ENCODE measurements around the gene MGAT5. TPM values are rescaled to one million over a fixed set of nuclear protein-coding genes. Genes with fewer than 3 reads are reported as not detected.
A peak's percentile ranks its signal among the peaks of the same experiment; 100 is the strongest.

MGAT5 gene
- total RNA-seq, 1 experiment from 2014 or later = 22.1 TPM

GRCh38 chr2:134457765-134458472 lies 204.0 kb downstream of the MGAT5 start:
- H3K27ac Mint-ChIP-seq (ENCODE audit: unreplicated experiment) = no peak overlapping the region
- Histone ChIP-seq H3K4me3 (ENCODE audit: low read depth, low read length) (no peak overlapping the region), H3K27me3 (replicated peaks; ENCODE audit: control insufficient read depth, insufficient read depth, low read length) (no peaks in the 10 kb centered on the region), H3K4me1 (peaks cover 3% of the 10 kb centered on the region; the same call in 1 of the 2 replicates), H3K36me3 (ENCODE audit: control insufficient read depth, insufficient read depth, low read length) (no peaks in the 10 kb centered on the region), H3K9me3 (no peaks in the 10 kb centered on the region)
- no peaks in the 10 kb centered on the region for H3K9me3 Mint-ChIP-seq (ENCODE audit: unreplicated experiment)
- H3K27me3 Mint-ChIP-seq (ENCODE audit: insufficient read depth, unreplicated experiment) = no peaks in the 10 kb centered on the region
- CTCF ChIA-PET = no interaction called here
- peaks cover 4% of the 10 kb centered on the region for H3K36me3 Mint-ChIP-seq (ENCODE audit: insufficient read depth, unreplicated experiment)
- H3K4me1 Mint-ChIP-seq (ENCODE audit: low read depth, unreplicated experiment) = no peaks in the 10 kb centered on the region
- no TSS peak for BruUV-seq (replicated peaks)
- POLR2A ChIA-PET = no interaction called here
- peak in 1 of 2 experiments; percentile 26 for DNase-seq
- H3K4me3 Mint-ChIP-seq (ENCODE audit: unreplicated experiment) = no peak overlapping the region
- intact Hi-C loops (cut with micrococcal nuclease; ENCODE audit: unreplicated experiment) = no loop called here
- TF ChIP-seq CTCF (IDR thresholded peaks at IDR 0.05; ENCODE audit: insufficient read depth in 1 of 2, low read depth in 1 of 2, low read length in 1 of 2, severe bottlenecking in 1 of 2, unreplicated experiment in 1 of 2) = no peak

- TF ChIP-seq CTCF (IDR thresholded peaks at IDR 0.05; ENCODE audit: insufficient read depth in 1 of 2, low read depth in 1 of 2, low read length in 1 of 2, severe bottlenecking in 1 of 2, unreplicated experiment in 1 of 2) = no peak
- no peaks in the 10 kb centered on the region for H3K9me3 ChIP-seq
- no peaks in the 10 kb centered on the region for H3K36me3 ChIP-seq (ENCODE audit: control insufficient read depth, insufficient read depth, low read length)
- no peaks in the 10 kb centered on the region for H3K27me3 ChIP-seq (replicated peaks; ENCODE audit: control insufficient read depth, insufficient read depth, low read length)
- H3K4me3 Mint-ChIP-seq (ENCODE audit: unreplicated experiment) = no peak overlapping the region
- no peak overlapping the region for H3K27ac Mint-ChIP-seq (ENCODE audit: unreplicated experiment)
- CTCF ChIA-PET = no interaction called here
- BruUV-seq (replicated peaks) = no TSS peak
- no peak overlapping the region for H3K4me3 ChIP-seq (ENCODE audit: low read depth, low read length)
- H3K36me3 Mint-ChIP-seq (ENCODE audit: insufficient read depth, unreplicated experiment) = peaks cover 4% of the 10 kb centered on the region
- H3K27me3 Mint-ChIP-seq (ENCODE audit: insufficient read depth, unreplicated experiment) = no peaks in the 10 kb centered on the region
- H3K4me1 ChIP-seq = no peaks in the 10 kb centered on the region; the same call in 1 of the 2 replicates
- no peaks in the 10 kb centered on the region for H3K4me1 Mint-ChIP-seq (ENCODE audit: low read depth, unreplicated experiment)
- no peaks in the 10 kb centered on the region for H3K9me3 Mint-ChIP-seq (ENCODE audit: unreplicated experiment)
- POLR2A ChIA-PET = no interaction called here
- intact Hi-C loops (cut with micrococcal nuclease; ENCODE audit: unreplicated experiment) = no loop called here
- no peak for DNase-seq
Observed at GRCh38 chr2:134458473-134458853, 204.6 kb downstream of the MGAT5 start.

- Mint-ChIP-seq H3K27me3 (ENCODE audit: insufficient read depth, unreplicated experiment) (no peaks in the 10 kb centered on the region), H3K27ac (ENCODE audit: unreplicated experiment) (no peak overlapping the region), H3K36me3 (ENCODE audit: insufficient read depth, unreplicated experiment) (peaks cover 4% of the 10 kb centered on the region), H3K9me3 (ENCODE audit: unreplicated experiment) (no peaks in the 10 kb centered on the region), H3K4me1 (ENCODE audit: low read depth, unreplicated experiment) (no peaks in the 10 kb centered on the region), H3K4me3 (ENCODE audit: unreplicated experiment) (no peak overlapping the region)
- intact Hi-C loops (cut with micrococcal nuclease; ENCODE audit: unreplicated experiment) = no loop called here
- CTCF ChIA-PET = interaction anchor here (0.5 kb wide), 1 partner anchor 458 kb away, joined by 3 read pairs; no protein-coding TSS in a partner anchor
- no peaks in the 10 kb centered on the region for H3K36me3 ChIP-seq (ENCODE audit: control insufficient read depth, insufficient read depth, low read length)
- POLR2A ChIA-PET = no interaction called here
- H3K4me3 ChIP-seq (ENCODE audit: low read depth, low read length) = no peak overlapping the region
- no peak for TF ChIP-seq CTCF (IDR thresholded peaks at IDR 0.05; ENCODE audit: insufficient read depth in 1 of 2, low read depth in 1 of 2, low read length in 1 of 2, severe bottlenecking in 1 of 2, unreplicated experiment in 1 of 2)
- no peaks in the 10 kb centered on the region for H3K9me3 ChIP-seq
- peak in 1 of 2 experiments; percentile 20 for DNase-seq
- no peaks in the 10 kb centered on the region for H3K4me1 ChIP-seq
- H3K27me3 ChIP-seq (replicated peaks; ENCODE audit: control insufficient read depth, insufficient read depth, low read length) = no peaks in the 10 kb centered on the region
- BruUV-seq (replicated peaks) = no TSS peak
Observed at GRCh38 chr2:134458950-134459349, 205.1 kb downstream of the MGAT5 start.

Data from Caco-2 (cell line).